IMR-90 (cell line): Measurements from ENCODE around the gene IDH3A. TPM values are rescaled to one million over a fixed set of nuclear protein-coding genes. Genes with fewer than 3 reads are reported as not detected.

Experiments
- ATAC-seq: fragments of 200-7000 bp; cut with Tn5 transposase; 2 replicates; pipeline ENCODE4 v1.9.1; 2020; ENCODE audit warnings: low read depth, mild to moderate bottlenecking, moderate library complexity
- BruUV-seq: library from RNA; stranded (reverse); fragments of 400-500 nt; replicated peaks from 2 replicates; lab custom pipeline; 2021; lab: Mats Ljungman, UMichigan
- CTCF ChIA-PET: fragments of 300-600 bp; formaldehyde crosslinking; extraction: SDS; loops from one replicate; lab custom pipeline; 2021; ENCODE audit warnings: antibody characterized with exemption; lab: Yijun Ruan, JAX
- POLR2A ChIA-PET: fragments of 300-600 bp; sonication (Branson Sonifier 250); formaldehyde crosslinking; loops from one replicate; lab custom pipeline; 2022; ENCODE audit warnings: antibody characterized with exemption; ENCODE audit not compliant: unreplicated experiment; lab: Charles Lee
- DNase-seq: peaks from one replicate; pipeline ENCODE4 v3.0.0; 2013
- H2AFZ ChIP-seq: replicated peaks from 2 replicates; pipeline ENCODE3; 2013; ENCODE audit warnings: low read length, mild to moderate bottlenecking; ENCODE audit not compliant: poor library complexity
- H2AK5ac ChIP-seq: 2 replicates; pipeline ENCODE4 v1.6.1; 2013; ENCODE audit warnings: low read depth, low read length, inconsistent platforms
- H2AK9ac ChIP-seq: replicated peaks from 2 replicates; pipeline ENCODE3; 2013; ENCODE audit warnings: mild to moderate bottlenecking, low read depth, low read length, moderate library complexity; ENCODE audit not compliant: poor library complexity
- H2BK120ac ChIP-seq: 2 replicates; pipeline ENCODE4 v1.6.1; 2013; ENCODE audit warnings: low read depth, low read length, inconsistent platforms
- H2BK15ac ChIP-seq: 3 replicates; pipeline ENCODE4 v1.6.1; 2013; ENCODE audit warnings: low read depth, low read length, inconsistent platforms
- H2BK20ac ChIP-seq: 2 replicates; pipeline ENCODE4 v1.6.1; 2013; ENCODE audit warnings: low read depth, mild to moderate bottlenecking, inconsistent platforms, low read length, moderate library complexity
- H2BK5ac ChIP-seq: 2 replicates; pipeline ENCODE4 v1.6.1; 2013; ENCODE audit warnings: mild to moderate bottlenecking, low read depth, low read length, inconsistent platforms; ENCODE audit not compliant: poor library complexity, severe bottlenecking
- H3K14ac ChIP-seq: replicated peaks from 2 replicates; pipeline ENCODE4 v1.6.1; 2013; ENCODE audit warnings: low read depth, low read length, inconsistent platforms
- H3K18ac ChIP-seq: 2 replicates; pipeline ENCODE4 v1.6.1; 2013; ENCODE audit warnings: low read depth, low read length, control low read depth
- H3K23ac ChIP-seq: 2 replicates; pipeline ENCODE4 v1.6.1; 2013; ENCODE audit warnings: low read depth, low read length, inconsistent platforms
- H3K27ac ChIP-seq: 2 replicates; pipeline ENCODE4 v1.5.1; 2013; ENCODE audit warnings: mild to moderate bottlenecking, control low read depth, low read length; ENCODE audit not compliant: insufficient read depth
- H3K27me3 ChIP-seq: 2 replicates; pipeline ENCODE4 v1.6.1; 2013; ENCODE audit warnings: low read length; ENCODE audit not compliant: control insufficient read depth, insufficient read depth
- H3K36me3 ChIP-seq: 2 replicates; pipeline ENCODE4 v1.6.1; 2013; ENCODE audit warnings: low read length, mixed read lengths; ENCODE audit not compliant: control insufficient read depth, insufficient read depth
- H3K4ac ChIP-seq: 2 replicates; pipeline ENCODE4 v1.6.1; 2013; ENCODE audit warnings: low read depth, low read length, inconsistent platforms
- H3K4me1 ChIP-seq: 2 replicates; pipeline ENCODE4 v1.6.1; 2013; ENCODE audit warnings: low read length, mixed read lengths; ENCODE audit not compliant: control insufficient read depth, insufficient read depth
- H3K4me2 ChIP-seq: 2 replicates; pipeline ENCODE4 v1.6.1; 2013; ENCODE audit warnings: low read depth, mild to moderate bottlenecking, control low read depth, low read length, moderate library complexity
- H3K4me3 ChIP-seq: 2 replicates; pipeline ENCODE4 v1.5.1; 2013; ENCODE audit warnings: low read depth, mild to moderate bottlenecking, control low read depth, low read length, moderate library complexity; ENCODE audit not compliant: insufficient read depth
- H3K56ac ChIP-seq: 2 replicates; pipeline ENCODE4 v1.6.1; 2013; ENCODE audit warnings: low read length, inconsistent platforms; ENCODE audit not compliant: insufficient read depth; ENCODE audit errors: extremely low read depth
- H3K79me1 ChIP-seq, 2 experiments: 2 replicates each; pipeline ENCODE4 v1.6.1; 2013; ENCODE audit warnings: low read length in 2 of 2, inconsistent platforms in 1 of 2, low read depth in 1 of 2
- H3K9ac ChIP-seq: 2 replicates; pipeline ENCODE4 v1.6.1; 2013; ENCODE audit warnings: low read depth, low read length, control low read depth
- H3K9me1 ChIP-seq: 2 replicates; pipeline ENCODE4 v1.6.1; 2013; ENCODE audit warnings: low read length, inconsistent platforms; ENCODE audit not compliant: insufficient read depth
- H3K9me3 ChIP-seq: 2 replicates; pipeline ENCODE4 v1.6.1; 2013; ENCODE audit warnings: low read length; ENCODE audit not compliant: control insufficient read depth, insufficient read depth
- H4K20me1 ChIP-seq: 2 replicates; pipeline ENCODE4 v1.6.1; 2013; ENCODE audit warnings: low read length, inconsistent platforms; ENCODE audit not compliant: insufficient read depth
- H4K5ac ChIP-seq: 2 replicates; pipeline ENCODE4 v1.6.1; 2013; ENCODE audit warnings: mild to moderate bottlenecking, low read depth, low read length, control low read depth
- H4K8ac ChIP-seq, 2 experiments: 2 replicates each; pipeline ENCODE4 v1.6.1; 2013; ENCODE audit warnings: low read depth in 2 of 2, low read length in 2 of 2, control low read depth in 1 of 2, inconsistent platforms in 1 of 2
- H4K91ac ChIP-seq: 2 replicates; pipeline ENCODE4 v1.6.1; 2013; ENCODE audit warnings: low read depth, low read length, inconsistent platforms; ENCODE audit not compliant: insufficient read depth
- CEBPB ChIP-seq: IDR thresholded peaks from 2 replicates; pipeline ENCODE4 v1.6.1; 2012; ENCODE audit warnings: low read depth, low read length, improper control_type of control experiment
- FOS ChIP-seq: fragments of 150-350 bp; IDR thresholded peaks from 2 replicates; pipeline ENCODE4 v1.6.1; 2016; ENCODE audit warnings: low read depth, low read length
- MAZ ChIP-seq: IDR thresholded peaks from 2 replicates; pipeline ENCODE4 v1.6.1; 2012; ENCODE audit warnings: low read depth, mild to moderate bottlenecking, low read length, improper control_type of control experiment, moderate library complexity, borderline replicate concordance
- whole genome bisulfite sequencing, 2 experiments: methylation state at CpG; one replicate each; pipeline versions ENCODE4 v1.1.5 to v1.1.7; 2013; ENCODE audit warnings: missing lambda C conversion rate in 2 of 2; ENCODE audit not compliant: insufficient read length in 1 of 2; ENCODE audit errors: extremely low coverage in 2 of 2; 5-methylcytosine and 5-hydroxymethylcytosine counted together
- dilution Hi-C: fragments of 300-500 bp; cut with HindIII; formaldehyde crosslinking; loops from one replicate; pipeline ENCODE4 v1.14.3; 2018; ENCODE audit warnings: low sequenced_read_pairs; ENCODE audit not compliant: unreplicated experiment
- in situ Hi-C: fragments of 300-500 bp; cut with MboI; formaldehyde crosslinking; loops from 3 replicates; pipeline ENCODE4 v1.14.3; 2019; ENCODE audit warnings: low sequenced_read_pairs, inconsistent platforms, mixed read lengths
- intact Hi-C: fragments of 100-400 bp; cut with micrococcal nuclease; formaldehyde crosslinking; loops from 2 replicates; pipeline ENCODE4 v1.10.0; 2022
- polyA plus RNA-seq, 3 experiments: library from polyadenylated mRNA; depleted of rRNA; stranded (reverse); fragments of >200 nt; gene quantifications; 2 replicates each; pipeline ENCODE4 v1.2.3, GENCODE V29; 2012; ENCODE audit warnings: low replicate concordance in 1 of 3
- total RNA-seq: library from RNA; depleted of rRNA; stranded (reverse); fragments of >200 nt; gene quantifications from 2 replicates; pipeline ENCODE4 v1.2.3, GENCODE V29; 2012

The IDH3A gene
- total and polyA plus RNA-seq, 2 of the 4 experiments (the other 2 are of a cell fraction), result 34.5 to 47.7 TPM

DNA sequence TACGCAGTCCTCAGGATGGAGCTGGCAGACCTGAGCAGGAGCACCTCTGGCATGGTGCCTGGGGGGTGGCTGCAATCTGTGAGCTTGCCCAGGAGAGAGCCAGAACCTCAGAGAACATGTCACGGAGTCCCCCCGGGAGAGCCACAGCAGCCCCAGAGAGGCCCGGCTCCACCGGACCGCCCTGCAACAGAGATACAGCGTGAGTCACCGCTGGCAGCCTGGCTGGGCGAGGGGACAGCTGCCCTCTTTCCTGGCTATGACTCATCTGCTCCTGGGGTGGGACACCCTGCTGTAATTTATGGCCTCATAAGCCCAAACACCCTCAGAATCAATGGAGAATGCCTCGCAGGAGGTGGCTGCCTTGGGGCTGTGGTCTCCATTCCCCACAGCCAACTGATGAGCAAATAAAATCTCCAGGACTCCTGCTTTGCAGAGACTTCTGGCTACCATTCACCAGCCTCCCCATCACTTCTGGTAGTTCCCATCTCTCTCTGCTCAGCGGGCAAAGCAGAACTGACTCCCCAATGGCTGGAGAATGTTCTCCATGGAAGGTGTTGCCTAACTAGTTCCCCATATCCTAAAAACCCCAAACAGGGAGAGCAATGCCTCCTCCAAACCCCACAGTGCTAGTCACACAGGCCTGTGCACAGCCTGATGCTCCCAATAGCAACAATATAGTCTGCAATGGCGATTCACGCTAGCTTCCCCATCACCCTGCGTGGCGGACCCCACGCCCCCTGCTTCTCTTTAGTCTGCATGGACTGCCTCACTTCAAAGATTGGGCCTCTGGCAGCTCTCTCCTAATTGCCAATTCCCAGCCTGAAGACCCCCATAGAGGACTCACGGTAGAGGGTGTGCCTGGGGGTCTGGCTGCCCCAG lies 63.6 kb downstream of the IDH3A start:
- Histone ChIP-seq H2AK5ac (no peak overlapping the region), H2AK9ac (no peak overlapping the region), H4K5ac (no peak overlapping the region), H3K9me3 (no peaks in the 10 kb centered on the region), H3K23ac (no peak overlapping the region), H3K4me3 (no peak overlapping the region), H3K9me1 (peaks cover 3% of the 10 kb centered on the region; the same call in 1 of the 2 replicates), H3K4ac (no peak overlapping the region), H4K8ac (no peak overlapping the region), H3K27ac (no peak overlapping the region), H2BK5ac (no peak overlapping the region), H2BK20ac (no peak overlapping the region), H4K91ac (no peak overlapping the region), H3K14ac (no peak overlapping the region), H4K20me1 (no peaks in the 10 kb centered on the region), H3K36me3 (no peaks in the 10 kb centered on the region), H3K27me3 (peaks cover 12% of the 10 kb centered on the region), H3K18ac (no peak overlapping the region), H3K9ac (no peak overlapping the region), H3K79me1 (no peaks in the 10 kb centered on the region), H2BK120ac (no peak overlapping the region), H3K4me2 (no peak overlapping the region), H2BK15ac (no peak overlapping the region), H3K56ac (no peak overlapping the region), H3K4me1 (peaks cover 6% of the 10 kb centered on the region; the same call in 1 of the 2 replicates), H2AFZ (no peak overlapping the region)
- TF ChIP-seq FOS (peak; percentile 92), CEBPB (no peak), MAZ (peak; percentile 34; the same call in 1 of the 2 replicates)
- dilution Hi-C loops (no loop called here), intact Hi-C loops (no loop called here), in situ Hi-C loops (no loop called here)
- ChIA-PET POLR2A (no interaction called here), CTCF (no interaction called here)
- DNase-seq, result peak; percentile 64
- peak; percentile 89 for ATAC-seq
- BruUV-seq, result no TSS peak
- 56% methylated on average over 10 of the region's 17 CpGs; no CpG with 5 or more reads in 1 of the 2 experiments for WGBS, 2 experiments
